Raji (cell line): ENCODE results near the gene BCAT1.

Source experiments
- POLR2A ChIP-seq: IDR thresholded peaks from 2 replicates; pipeline ENCODE4 v1.6.1; 2011; ENCODE audit warnings: low read depth, low read length, control low read depth; ENCODE audit not compliant: insufficient read depth

BCAT1 gene

GRCh38 chr12:24854908-24855307 is 94.0 kb downstream of the BCAT1 start:
- TF ChIP-seq POLR2A, result no peak

GRCh38 chr12:24854017-24854416 is 94.9 kb downstream of the BCAT1 start:
- no peak for TF ChIP-seq POLR2A

DNA sequence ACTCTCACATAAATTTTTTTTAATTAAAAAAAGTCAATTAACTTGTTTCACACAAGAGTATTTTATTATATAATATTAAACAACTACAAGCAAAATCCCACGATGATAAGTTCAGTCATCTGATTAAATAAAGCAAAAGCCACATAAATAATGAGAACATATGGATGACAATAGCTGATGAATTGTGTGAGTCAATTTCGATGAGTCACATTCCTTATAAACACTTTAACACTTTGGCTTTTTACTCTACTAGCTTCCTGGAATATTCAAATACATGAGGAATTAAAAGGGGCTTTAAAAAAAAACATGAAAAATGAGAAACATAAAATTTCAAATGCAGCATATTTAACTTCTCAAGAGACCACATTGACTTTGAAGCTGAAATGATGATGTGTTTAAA is 95.3 kb downstream of the BCAT1 start:
- no peak for TF ChIP-seq POLR2A

GRCh38 chr12:24853094-24853493 is 95.8 kb downstream of the BCAT1 start:
- no peak for TF ChIP-seq POLR2A

GRCh38 chr12:24852420-24852819 is 96.5 kb downstream of the BCAT1 start:
- TF ChIP-seq POLR2A, result no peak

GRCh38 chr12:24851341-24851740 is 97.6 kb downstream of the BCAT1 start:
- TF ChIP-seq POLR2A, result no peak

DNA sequence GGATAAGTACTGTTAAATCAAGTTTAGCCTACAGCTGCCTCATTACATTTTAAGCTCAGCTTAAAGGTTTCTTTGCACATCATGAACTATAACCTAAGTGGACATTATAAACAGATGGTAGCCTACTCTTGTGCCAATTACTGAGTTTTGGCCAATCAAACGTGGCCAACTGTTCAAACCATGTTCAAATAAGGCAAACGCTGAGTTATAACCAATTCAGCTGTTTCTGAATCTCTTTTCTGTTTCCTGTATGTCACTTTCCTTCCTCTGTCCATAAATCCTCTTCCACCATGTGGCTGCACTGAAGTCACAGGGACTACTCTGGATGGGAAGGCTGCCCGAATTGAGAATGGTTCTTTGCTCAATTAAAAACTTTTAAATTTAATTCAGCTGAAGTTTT is 98.4 kb downstream of the BCAT1 start:
- no peak for TF ChIP-seq POLR2A

GRCh38 chr12:24848941-24849477 is 99.9 kb downstream of the BCAT1 start:
- TF ChIP-seq POLR2A, result no peak

DNA sequence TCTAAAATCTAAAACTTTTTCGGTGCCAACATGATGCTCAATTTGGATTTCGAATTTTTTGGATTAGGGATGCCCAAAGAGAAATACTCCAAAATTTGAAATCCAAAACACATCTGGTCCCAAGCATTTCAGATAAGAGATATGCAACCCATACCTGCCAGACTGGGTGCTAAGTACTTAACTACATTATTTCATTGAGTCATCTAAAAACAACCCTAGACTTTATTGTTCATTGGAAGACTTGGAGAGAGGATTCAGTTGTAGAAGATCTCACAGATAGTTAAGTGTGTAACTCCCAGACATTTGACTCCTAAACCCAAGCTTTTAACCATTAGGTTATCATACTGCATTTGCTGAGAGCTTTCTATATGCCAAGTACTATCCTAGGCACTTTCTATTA is 102.2 kb downstream of the BCAT1 start:
- no peak for TF ChIP-seq POLR2A

DNA sequence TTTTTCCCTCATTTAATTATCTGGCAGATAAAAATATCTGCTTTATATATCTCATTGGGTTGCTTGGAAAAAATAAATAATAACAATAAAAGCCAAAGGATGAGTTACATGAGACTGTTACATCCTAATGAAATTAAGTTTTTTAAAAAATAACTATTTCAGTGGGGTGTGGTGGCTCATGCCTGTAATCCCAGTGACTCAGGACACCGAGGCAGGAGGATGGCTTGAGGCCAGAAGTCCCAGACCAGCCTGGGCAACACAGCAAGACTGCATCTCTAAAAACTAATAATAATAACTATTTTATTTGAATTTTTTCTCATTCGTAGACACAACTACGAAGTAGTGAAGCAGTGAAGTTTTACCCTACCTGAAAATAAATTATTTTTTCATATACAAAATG is 103.3 kb downstream of the BCAT1 start:
- no peak for TF ChIP-seq POLR2A

DNA sequence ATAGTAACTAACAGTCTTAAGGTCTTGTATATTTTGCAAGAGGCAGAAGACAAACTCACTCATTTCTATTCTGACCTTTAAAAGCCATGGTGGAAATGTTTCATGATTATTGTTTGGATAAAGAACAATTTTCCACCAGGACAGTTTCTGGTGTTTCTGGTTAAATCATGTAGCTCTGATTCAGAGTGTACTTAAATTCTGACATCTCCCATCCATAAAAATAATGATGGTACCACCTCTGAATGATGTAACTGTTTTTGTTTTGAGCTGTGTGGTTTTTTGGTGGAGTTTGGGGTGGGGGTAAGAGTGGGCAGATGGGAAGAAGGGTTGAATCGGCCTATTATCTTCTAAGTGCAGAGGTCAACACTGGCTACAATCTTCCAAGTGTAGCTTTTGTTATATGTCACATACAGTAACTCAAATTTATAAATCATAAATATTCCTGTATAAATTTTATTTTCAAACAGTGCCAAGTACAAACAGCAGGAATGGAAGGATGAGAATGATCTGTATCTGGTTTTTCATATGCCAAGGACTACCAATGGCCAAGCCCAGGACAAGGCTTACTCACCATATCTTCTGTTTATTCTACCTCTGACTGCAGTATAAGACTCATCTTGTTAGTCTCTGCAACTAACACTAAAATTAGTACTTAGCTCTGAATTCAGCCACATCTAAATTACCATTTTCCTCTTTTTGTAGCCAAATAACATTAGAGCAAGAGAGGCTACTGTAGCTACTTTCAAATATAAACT is 108.7 kb downstream of the BCAT1 start:
- no peak for TF ChIP-seq POLR2A

DNA sequence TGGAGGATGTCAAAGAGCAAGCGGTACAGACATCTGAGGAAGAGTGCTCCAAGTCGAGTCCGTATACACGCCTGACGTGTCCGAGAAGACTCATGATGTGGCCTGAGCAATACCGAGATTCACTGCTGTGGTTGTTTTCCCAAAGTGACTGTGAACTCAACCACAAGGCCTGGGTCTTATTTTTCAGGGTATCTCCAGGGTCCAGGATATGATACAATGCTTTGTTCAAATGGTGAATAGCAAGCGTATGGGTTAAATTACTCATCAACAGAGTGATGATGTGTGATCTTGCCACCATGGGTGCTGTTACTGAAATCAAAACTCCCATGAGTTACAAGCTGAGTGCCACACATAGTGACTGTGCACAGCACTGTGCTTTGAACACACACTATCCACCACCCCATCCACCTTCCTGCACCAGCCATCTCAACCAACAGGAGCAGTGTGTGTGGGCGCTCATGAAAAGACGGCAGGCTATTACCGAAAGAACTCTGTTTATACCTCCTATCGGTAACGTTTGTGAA is 109.6 kb downstream of the BCAT1 start:
- TF ChIP-seq POLR2A, result no peak

DNA sequence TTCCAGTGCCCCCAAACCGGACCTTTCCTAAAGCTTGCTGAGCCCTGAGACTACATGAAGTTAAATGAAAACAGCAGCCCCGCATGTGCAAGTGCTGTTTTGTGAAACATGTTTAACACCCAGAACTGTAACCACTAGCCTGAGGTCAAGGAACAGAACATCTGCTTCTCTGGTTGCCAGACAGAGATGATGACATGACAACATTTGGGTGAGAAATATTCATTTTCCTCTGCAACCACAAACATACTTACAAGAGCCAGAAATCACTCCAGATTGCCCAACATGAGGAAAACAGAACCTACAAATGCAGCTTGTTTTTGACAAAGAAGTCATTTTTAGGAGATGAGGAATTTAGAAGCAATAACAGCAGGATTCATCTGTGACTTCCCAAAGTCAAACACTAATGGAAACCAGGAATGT is 110.4 kb downstream of the BCAT1 start:
- TF ChIP-seq POLR2A, result no peak

DNA sequence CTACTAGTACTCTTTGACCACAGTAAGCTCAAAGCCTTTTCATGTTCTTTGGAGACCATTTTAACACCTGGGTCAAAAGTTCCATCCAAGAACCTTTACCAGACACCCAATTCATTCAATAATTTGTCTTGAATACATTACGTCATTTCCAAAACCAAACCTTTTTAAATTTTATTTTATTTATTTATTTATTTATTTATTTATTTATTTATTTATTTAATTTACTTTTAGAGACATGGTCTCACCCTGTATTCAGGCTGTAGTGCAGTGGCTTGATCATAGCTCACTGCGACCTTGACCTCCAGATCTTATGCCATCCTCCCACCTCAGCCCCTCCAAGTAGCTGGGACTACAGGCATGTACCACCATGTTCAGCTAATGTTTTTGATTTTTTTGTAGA is 113.5 kb downstream of the BCAT1 start:
- no peak for TF ChIP-seq POLR2A

GRCh38 chr12:24833513-24833912 is 115.4 kb downstream of the BCAT1 start:
- TF ChIP-seq POLR2A, result no peak

- no peak for TF ChIP-seq POLR2A
These were observed 124.9 kb downstream of the BCAT1 start for GRCh38 chr12:24823808-24824515.

DNA sequence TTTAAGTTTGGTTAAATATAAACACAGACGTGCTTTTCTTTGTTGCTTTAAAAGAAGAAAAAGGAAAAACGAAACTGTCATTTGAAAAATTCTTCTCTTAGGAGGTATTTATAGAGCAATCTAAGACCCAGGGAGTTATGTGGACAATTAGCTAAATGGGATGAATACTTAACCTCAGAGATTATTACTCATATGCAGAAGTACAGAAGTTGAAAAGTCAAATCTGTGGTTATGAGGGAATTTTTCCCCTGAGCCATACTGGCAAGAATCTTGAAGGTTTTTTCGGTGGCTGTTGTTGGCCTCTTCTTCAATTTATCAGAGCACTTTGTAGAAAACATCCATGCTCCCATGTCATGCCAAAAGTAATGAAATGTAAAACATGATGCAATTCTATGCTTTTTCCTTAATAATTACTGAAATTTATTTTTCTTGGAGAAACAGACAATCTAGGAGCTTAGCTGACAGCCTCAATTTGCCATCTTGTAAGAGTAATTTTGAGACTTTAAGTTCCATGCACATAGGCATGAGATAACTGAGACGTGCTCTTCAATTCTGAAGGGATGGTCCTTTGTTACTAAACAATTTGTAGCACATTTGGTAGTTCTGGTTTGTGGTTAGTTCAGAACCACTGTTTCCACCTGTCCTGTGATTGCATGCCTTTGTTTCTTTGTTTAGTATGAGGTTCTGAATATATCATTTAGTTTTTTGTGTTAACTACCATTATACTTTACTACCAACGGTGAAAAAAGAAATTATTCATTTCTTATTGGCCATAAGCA is 126.6 kb downstream of the BCAT1 start:
- TF ChIP-seq POLR2A, result no peak
